ENCODE data around the gene FTHL17.

Gene FTHL17

GRCh38 chrX:31091819-31092218 is 20.0 kb upstream of the FTHL17 start:
- ATAC-seq: no peak
- TF ChIP-seq, protein P1, sequence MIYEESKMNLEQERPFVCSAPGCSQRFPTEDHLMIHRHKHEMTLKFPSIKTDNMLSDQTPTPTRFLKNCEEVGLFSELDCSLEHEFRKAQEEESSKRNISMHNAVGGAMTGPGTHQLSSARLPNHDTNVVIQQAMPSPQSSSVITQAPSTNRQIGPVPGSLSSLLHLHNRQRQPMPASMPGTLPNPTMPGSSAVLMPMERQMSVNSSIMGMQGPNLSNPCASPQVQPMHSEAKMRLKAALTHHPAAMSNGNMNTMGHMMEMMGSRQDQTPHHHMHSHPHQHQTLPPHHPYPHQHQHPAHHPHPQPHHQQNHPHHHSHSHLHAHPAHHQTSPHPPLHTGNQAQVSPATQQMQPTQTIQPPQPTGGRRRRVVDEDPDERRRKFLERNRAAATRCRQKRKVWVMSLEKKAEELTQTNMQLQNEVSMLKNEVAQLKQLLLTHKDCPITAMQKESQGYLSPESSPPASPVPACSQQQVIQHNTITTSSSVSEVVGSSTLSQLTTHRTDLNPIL (CRISPR knock-in tag; IDR thresholded peaks at IDR 0.05; ENCODE audit: low read depth): no peak
- TF ChIP-seq ZNF565 (CRISPR knock-in tag; conservative IDR thresholded peaks at IDR 0.05; ENCODE audit: low read depth) (no peak), CSDC2 (CRISPR knock-in tag; IDR thresholded peaks at IDR 0.05) (no peak)

GRCh38 chrX:31074522-31074921 is 2.7 kb upstream of the FTHL17 start:
- no peak for ATAC-seq
- TF ChIP-seq ISL1 (CRISPR knock-in tag; IDR thresholded peaks at IDR 0.05) (no peak), GLIS3 (CRISPR knock-in tag; IDR thresholded peaks at IDR 0.05) (no peak), ZC3H10 (CRISPR knock-in tag; IDR thresholded peaks at IDR 0.05) (no peak), TOX (CRISPR knock-in tag; IDR thresholded peaks at IDR 0.05; ENCODE audit: borderline replicate concordance) (no peak), ZFP30 (CRISPR knock-in tag; IDR thresholded peaks at IDR 0.05) (no peak)

DNA sequence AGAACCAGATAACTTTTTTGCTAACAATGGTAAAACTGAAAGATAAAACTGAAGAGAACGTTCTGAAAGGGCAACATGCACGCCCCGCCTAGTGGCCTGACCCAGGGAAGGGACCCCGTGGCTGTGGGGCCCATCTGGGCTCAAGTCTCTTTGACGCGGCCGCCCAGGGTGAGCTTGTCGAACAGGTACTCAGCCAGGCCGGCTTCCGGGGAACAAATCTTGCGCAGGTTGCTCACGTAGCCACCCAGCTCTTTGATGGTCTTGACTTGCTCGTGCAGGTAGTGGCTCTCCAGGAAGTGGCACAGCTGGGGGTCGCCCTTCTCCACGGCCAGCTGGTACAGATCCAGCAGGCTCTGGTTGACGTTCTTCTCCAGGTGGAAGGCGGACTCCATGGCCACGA is 579 bp downstream of the FTHL17 start:
- TF ChIP-seq ESRRG (CRISPR knock-in tag; IDR thresholded peaks at IDR 0.05): no peak
- ATAC-seq: no peak

DNA sequence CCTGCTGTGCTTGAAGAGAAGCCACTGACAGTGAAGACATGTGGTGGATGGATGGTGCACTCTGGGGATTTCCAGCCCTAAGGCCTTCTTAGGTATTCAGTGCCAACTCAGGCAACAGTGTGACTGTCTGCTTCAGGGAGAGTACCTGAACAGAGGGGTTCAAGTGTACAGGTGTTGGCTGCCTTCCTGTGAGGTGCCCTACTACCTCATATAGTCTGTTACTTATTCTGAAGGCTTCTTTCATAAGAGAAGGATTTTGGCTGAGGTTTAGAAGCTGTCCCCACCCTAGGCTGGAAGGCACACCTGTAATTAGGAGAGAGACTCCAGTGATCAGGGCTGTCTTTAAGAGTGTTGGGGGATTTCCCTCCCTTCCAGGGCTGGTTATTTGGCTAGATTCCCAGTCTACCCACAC is 1.8 kb downstream of the FTHL17 start:
- TF ChIP-seq, protein P1 (CRISPR knock-in tag; IDR thresholded peaks at IDR 0.05; ENCODE audit: low read depth): no peak
- TF ChIP-seq ZC3H10 (CRISPR knock-in tag; IDR thresholded peaks at IDR 0.05) (no peak), SNAI2 (CRISPR knock-in tag; IDR thresholded peaks at IDR 0.05) (no peak), GLIS3 (CRISPR knock-in tag; IDR thresholded peaks at IDR 0.05) (no peak), ARNTL (CRISPR knock-in tag; IDR thresholded peaks at IDR 0.05; ENCODE audit: borderline replicate concordance, low read depth) (no peak), CSRNP3 (CRISPR knock-in tag; IDR thresholded peaks at IDR 0.05) (no peak)
- ATAC-seq: no peak

- no peak for ATAC-seq
These were observed 8.7 kb downstream of the FTHL17 start for GRCh38 chrX:31063114-31063513.

GRCh38 chrX:31061091-31061490 is 10.8 kb downstream of the FTHL17 start:
- ATAC-seq: no peak
- no peak for TF ChIP-seq ESRRG (CRISPR knock-in tag; IDR thresholded peaks at IDR 0.05)
- TF ChIP-seq SNAI2 (CRISPR knock-in tag; IDR thresholded peaks at IDR 0.05): no peak
- no peak for TF ChIP-seq ZC3H10 (CRISPR knock-in tag; IDR thresholded peaks at IDR 0.05)
- TF ChIP-seq ISL1 (CRISPR knock-in tag; IDR thresholded peaks at IDR 0.05): no peak
- TF ChIP-seq ARNTL (CRISPR knock-in tag; IDR thresholded peaks at IDR 0.05; ENCODE audit: borderline replicate concordance, low read depth): no peak
- TF ChIP-seq ZFP30 (CRISPR knock-in tag; IDR thresholded peaks at IDR 0.05): no peak
- TF ChIP-seq PPARA (CRISPR knock-in tag; IDR thresholded peaks at IDR 0.05; ENCODE audit: borderline replicate concordance): no peak
- TF ChIP-seq OSR1 (CRISPR knock-in tag; IDR thresholded peaks at IDR 0.05): no peak
- TF ChIP-seq, protein P1 (CRISPR knock-in tag; IDR thresholded peaks at IDR 0.05; ENCODE audit: low read depth): no peak
- no peak for TF ChIP-seq ZFP3 (CRISPR knock-in tag; IDR thresholded peaks at IDR 0.05)
- no peak for TF ChIP-seq TCF4 (CRISPR knock-in tag; IDR thresholded peaks at IDR 0.05; ENCODE audit: borderline replicate concordance)
- no peak for TF ChIP-seq BACH2 (CRISPR knock-in tag; IDR thresholded peaks at IDR 0.05; ENCODE audit: borderline replicate concordance)
- no peak for TF ChIP-seq CSDC2 (CRISPR knock-in tag; IDR thresholded peaks at IDR 0.05)
- TF ChIP-seq CSRNP3 (CRISPR knock-in tag; IDR thresholded peaks at IDR 0.05): no peak

More at GRCh38 chrX:31063114-31063513, 8.7 kb downstream of the FTHL17 start:
- TF ChIP-seq CSRNP3 (CRISPR knock-in tag; IDR thresholded peaks at IDR 0.05) (no peak), ZNF8 (CRISPR knock-in tag; IDR thresholded peaks at IDR 0.05) (no peak), TCF4 (CRISPR knock-in tag; IDR thresholded peaks at IDR 0.05; ENCODE audit: borderline replicate concordance) (no peak), OSR1 (CRISPR knock-in tag; IDR thresholded peaks at IDR 0.05) (no peak), RARB (CRISPR knock-in tag; IDR thresholded peaks at IDR 0.05) (no peak), GLIS3 (CRISPR knock-in tag; IDR thresholded peaks at IDR 0.05) (no peak), ZFP30 (CRISPR knock-in tag; IDR thresholded peaks at IDR 0.05) (no peak), ISL1 (CRISPR knock-in tag; IDR thresholded peaks at IDR 0.05) (no peak), BACH2 (CRISPR knock-in tag; IDR thresholded peaks at IDR 0.05; ENCODE audit: borderline replicate concordance) (no peak)
- TF ChIP-seq, protein P1 (CRISPR knock-in tag; IDR thresholded peaks at IDR 0.05; ENCODE audit: low read depth): no peak

Data from SK-N-SH treated with all-trans-retinoic acid at 6 μM for 48 hours (cell line).